NCI-H446 treated with DMSO at 0.1 percent for 48 hours (cell line): Measurements from ENCODE around the gene KRTAP5-10.
"Not testable (repeated sequence)": the region's sequence is repeated elsewhere in the genome, so short reads cannot be mapped to it uniquely, and the experiment has no call there.

Source experiments
- DNase-seq: peaks from one replicate; lab custom pipeline; 2025; lab: John Stamatoyannopoulos, UW

KRTAP5-10 gene

DNA sequence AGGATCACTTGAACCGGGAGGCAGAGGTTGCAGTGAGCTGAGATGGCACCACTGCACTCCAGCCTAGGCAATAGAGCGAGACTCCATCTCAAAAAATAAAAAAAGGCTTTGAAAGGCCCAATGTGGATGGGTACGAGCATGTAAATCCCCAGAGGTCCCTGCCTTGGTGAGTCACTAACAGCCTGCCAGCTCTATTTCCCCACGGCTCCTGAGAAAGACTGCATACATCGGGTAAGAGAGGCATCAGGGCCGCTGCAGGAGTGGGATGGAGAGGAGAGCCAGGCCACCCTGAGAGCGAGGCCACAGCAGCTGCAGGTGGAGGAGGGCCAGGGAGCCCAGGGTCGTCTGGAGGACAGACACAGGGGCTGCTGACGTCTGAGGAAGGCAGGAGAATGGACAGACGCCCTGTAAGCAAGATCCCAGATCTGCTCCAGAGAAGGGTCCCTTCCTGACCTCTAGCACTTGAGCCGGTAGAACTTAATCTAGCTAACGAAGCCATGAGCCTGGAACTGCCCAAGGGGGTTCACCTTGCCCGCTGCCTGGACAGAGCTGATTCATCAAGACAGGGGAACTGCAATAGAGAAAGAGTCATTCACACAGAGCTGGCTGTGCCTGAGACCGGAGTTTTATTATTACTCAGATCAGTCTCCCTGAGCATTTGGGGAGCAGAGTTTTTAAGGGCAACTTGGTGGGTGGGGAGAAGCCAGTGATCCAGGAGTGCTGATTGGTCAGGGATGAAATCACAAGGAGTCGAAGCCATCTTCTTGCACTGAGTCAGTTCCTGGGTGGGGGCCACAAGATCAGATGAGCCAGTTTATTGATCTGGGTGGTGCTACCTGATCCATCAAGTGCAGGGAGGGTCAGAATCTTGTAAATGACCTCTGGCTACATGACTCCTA is 22.2 kb upstream of the KRTAP5-10 start:
- DNase-seq = no peak

DNA sequence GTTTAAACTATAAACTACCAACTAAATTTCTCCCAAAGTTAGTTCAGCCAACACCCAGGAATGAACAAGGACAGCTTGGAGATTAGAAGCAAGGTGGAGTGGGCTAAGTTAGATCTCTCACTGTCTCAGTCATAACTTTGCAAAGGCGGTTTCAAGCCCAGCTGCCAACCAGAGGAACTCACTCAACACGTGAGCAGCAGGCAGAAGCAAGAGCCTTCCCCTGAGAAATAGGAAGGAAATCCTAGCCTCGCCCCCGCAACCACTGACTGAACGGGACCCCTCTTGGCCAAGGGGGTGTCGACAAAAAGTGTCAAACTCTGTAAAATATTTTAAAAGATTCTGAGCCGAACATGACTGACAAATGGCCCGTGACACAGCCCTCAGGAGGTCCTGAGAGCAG is 21.5 kb upstream of the KRTAP5-10 start:
- DNase-seq = no peak

DNA sequence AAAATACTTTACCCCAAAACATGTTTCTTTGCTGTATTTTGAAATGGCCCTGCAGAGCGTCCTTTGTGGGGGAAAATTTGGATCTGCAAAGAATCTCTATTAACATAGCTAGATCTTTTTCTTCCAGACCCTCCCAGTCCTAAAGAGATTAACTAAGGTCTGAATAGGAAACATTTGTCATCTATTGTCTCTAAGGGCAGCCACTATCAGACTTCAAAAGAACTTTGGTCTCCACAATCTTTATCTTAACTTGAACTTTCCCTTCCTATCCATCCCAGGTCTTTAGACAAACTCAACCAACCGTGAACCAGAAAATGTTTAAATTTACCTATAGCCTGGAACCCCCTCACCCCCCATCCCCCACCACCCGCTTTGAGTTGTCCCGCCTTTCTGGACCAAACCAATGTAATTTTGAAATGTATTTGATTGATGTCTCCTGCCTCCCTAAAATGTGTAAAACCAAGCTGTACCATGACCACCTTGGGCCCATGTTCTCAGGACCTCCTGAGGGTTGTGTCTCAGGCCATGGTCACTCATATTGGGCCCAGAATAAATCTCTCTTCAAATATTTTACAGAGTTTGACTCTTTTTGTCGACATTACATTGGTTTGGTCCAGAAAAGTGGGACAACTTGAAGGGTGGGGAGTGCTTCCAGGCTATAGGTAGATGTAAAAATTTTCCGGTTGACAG is 20.7 kb upstream of the KRTAP5-10 start:
- DNase-seq = no peak

DNA sequence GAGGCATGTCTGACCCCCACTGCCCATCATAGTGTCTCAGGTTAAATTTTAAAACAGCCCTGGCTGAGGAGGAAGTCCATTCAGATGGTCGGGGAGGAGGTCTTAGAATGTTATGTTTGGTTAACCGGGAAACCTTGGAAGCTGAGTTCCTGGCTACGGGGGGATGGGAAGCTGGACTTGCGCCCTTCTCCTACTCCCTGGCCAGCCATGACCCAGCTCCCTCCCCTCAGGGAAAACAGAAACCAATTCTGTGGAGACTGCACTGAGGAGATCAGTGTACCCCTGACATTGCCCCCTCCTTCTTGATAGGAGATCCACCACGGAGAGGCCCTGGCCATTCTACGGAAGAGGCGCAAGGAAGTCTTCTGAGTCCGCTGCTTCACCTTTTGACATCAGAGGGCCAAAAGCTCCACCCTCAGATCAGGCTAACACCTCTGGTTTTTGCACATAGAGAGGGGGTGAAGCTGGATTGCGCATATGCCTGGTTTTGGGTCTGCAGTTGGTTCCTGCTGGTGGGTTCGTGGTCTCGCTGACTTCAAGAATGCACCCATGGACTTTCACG is 19.9 kb upstream of the KRTAP5-10 start:
- no peak for DNase-seq

DNA sequence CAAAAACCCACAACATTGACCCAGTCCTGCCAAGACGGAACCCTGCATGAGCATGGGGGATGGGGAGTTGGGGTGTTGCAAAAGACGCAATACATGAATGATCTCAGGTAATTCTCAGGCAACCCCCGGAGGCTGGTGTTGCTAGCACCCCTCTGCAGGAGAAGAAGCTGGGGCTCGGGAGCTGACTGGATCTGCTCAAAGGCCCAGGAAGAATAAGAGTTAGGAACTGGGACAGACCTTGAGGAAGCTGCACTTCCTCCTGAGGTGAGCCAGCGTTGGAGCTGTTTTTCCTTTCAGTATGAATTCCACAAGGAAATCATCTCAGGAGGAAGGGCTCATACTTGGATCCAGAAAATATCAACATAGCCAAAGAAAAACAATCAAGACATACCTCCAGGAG is 17.2 kb upstream of the KRTAP5-10 start, which contains the start of gene KRTAP5-9:
Gene KRTAP5-9 (plus strand): TSS at position 301 of the 400 bp plus-strand sequence. CDS start 238 bp downstream, outside the sequence.
- no peak for DNase-seq

DNA sequence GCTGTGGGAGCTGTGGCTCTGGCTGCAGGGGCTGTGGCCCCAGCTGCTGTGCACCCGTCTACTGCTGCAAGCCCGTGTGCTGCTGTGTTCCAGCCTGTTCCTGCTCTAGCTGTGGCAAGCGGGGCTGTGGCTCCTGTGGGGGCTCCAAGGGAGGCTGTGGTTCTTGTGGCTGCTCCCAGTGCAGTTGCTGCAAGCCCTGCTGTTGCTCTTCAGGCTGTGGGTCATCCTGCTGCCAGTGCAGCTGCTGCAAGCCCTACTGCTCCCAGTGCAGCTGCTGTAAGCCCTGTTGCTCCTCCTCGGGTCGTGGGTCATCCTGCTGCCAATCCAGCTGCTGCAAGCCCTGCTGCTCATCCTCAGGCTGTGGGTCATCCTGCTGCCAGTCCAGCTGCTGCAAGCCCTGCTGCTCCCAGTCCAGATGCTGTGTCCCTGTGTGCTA is 16.6 kb upstream of the KRTAP5-10 start:
- no peak for DNase-seq

DNA sequence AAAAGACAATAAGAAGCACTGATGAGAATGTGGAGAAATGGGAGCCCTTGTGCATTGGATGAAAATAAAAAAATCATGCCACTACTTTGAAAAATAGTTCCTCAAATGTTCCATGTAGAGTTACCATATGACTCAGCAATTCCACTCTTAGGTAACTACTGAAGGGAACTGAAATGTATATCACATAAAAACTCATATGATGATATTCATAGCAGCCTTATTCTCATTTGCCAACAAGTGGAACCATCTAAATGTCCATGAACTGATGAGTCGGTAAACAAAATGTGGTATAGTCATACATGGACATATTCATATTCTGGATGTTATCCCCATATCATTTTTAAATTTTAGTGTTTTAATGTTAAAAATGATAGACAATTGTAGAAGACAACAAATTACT is 13.7 kb upstream of the KRTAP5-10 start:
- DNase-seq = no peak

DNA sequence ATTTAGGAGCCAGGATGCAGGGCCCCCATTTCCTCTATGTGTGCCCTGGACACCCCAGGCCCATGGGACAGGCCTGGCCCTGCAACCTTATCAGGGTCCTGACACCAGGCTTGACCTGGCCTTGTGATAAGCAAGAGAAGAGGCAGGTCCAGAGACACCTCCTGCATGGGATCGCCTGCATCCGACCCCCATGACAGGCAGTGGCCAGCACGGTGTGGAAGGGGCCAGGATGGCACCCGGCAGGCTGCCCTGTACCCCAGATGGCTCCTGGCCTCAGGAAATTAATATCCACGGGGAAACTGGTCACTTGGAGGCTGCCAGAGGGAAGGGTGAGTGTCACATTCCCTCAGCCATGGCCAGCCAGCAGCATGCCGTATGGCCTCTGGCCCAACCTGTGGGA is 10.4 kb upstream of the KRTAP5-10 start:
- DNase-seq = no peak

DNA sequence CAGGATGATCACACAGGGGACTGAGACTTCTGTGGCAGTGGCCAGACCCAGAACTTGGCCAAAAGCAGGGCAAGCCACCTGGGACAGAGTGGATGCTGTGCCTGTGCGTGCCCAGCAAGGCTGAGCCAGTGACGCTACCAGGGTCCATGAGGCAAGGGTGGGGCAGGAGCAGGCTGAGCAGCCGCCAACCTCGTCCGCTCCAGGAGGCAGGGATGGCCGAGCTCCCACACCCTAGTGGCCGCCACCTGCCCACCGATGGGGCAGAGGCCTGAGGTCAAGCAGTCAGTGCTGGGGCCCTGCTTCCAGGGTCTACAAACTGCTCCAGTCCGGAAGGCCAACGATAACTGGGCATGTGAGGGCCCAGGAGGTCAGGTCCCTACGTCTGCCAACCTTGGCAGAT is 9.9 kb upstream of the KRTAP5-10 start:
- no peak for DNase-seq

DNA sequence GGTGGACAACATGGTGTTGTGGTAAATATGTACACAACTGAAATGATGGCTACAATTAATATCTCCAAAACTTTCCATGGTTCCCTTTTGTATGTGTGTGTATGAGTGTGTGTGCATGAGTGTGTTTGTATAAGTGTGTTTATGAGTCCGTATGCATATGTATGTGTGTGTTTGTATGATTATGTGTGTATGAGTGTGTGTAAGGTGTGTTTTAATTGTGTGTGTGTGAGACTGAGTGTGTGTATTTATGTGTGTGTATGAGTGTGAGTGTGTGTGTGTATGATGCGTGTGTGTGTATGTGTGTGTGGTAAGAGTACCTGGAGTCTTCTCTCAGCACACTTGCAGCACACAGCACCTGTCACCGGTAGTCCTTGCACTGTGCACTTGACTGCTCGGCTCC is 9.3 kb upstream of the KRTAP5-10 start:
- DNase-seq = no peak

DNA sequence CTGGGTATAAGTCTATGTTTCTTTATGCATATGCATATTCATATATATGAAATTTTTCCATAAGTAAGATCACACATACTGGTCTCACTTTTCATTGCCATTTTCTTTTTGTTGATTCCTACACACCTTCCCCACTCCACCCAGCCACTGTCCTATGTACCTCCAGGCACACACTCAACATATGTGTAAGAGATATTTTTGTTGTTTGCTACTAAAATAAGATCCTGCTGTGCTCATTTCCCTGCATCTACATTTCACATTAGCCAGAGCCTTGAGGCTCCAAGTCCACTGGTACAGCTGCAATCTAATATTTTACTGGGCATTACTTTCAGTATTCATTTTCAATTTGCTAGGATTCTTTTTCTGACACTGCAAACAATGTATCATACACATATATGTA is 8.1 kb upstream of the KRTAP5-10 start:
- no peak for DNase-seq

DNA sequence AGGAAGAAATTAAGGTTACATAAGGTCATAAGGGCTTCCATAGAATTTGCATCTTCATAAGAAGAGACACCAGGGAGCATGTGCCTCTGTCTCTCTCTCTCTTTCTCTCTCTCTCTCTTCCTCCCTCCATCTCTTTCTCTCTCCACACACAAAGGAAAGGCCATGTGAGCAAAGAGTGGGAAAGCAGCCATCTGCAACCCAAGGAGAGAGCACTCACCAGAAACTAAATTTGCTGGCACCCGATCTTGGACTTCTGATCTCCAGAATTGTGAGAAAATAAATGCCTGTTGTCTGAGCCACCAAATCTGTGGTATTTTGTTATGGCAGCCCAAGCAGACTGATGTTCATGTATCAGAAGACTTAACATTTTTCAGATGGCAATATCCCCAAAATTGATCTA is 6.4 kb upstream of the KRTAP5-10 start:
- no peak for DNase-seq

DNA sequence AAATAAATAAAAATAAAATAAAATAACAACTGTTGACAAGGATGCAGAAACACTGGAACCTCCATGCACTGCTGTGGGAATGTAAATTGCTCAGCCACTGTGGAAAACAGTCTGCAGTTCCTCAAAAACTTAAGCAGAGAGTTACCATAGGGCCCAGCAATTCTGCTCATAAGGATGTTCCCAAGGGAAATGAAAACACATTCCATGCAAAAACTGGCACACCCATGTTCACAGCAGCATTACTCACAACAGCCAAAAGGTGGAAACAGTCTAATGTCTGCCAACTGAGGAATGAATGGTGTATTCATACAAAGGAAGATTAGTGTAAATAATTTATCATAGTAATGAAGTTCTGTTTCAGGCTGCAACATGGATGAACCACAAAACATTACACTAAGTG is 3.2 kb upstream of the KRTAP5-10 start:
- DNase-seq = no peak

DNA sequence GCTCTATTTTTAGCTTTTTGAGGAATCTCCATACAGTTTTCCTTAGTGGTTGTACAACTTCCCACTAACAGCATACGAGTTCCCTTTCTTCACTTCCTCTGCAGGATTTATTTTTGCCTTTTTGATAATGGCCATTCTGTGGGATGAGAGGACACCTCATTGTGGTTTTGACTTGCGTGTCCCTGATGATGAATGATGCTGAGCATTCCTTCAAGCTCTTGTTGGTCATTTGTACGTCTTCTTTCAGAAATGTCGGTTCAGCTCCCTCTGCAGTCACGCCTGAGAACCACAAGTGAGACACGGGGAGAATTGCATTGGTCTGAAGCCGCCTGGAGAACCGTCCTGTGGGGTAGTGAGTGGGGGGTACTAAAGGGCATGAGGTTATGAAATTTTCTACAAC is 2.0 kb upstream of the KRTAP5-10 start:
- DNase-seq = no peak

DNA sequence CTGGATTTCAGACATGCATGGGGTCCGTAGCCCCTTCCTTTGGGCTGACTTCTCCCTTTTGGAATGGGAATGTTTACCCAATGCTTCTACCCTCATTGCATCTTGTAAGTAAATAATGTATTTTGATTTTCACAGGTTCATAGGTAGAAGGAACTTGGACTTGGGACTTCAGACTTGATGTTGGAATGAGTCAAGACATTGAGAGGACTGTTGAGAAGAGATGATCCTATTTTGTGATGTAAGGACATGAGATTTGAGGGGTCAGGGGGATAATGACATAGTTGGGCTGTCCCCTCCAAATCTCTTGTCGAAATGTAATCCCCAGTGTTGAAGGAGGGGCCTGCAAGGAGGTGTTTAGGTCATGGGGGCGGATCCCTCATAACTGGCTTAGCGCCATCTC is 933 bp upstream of the KRTAP5-10 start:
- DNase-seq = no peak

DNA sequence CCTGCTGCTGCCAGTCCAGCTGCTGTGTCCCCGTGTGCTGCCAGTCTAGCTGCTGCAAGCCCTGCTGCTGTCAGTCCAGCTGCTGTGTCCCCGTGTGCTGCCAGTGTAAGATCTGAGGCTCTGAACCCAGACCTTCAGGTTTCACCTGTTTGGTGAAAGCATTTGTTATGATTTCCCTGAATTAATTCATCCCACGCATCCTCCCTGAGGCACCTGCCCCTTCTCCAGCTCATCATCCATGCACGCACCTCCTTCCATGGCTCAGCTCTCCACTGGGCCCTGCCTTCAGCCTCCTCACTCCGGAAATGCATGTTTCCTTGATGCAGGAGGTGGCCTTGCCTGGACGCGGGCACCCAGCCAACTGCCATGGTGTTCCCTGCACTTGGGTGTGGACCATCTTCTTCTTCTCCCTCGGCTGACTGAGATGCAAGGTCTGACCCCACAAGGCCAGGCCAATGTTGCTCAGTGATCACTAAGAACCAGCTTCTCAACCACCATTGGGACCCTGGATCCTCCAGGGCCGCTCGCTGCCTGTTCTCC is 788 bp downstream of the KRTAP5-10 start:
- no peak for DNase-seq

DNA sequence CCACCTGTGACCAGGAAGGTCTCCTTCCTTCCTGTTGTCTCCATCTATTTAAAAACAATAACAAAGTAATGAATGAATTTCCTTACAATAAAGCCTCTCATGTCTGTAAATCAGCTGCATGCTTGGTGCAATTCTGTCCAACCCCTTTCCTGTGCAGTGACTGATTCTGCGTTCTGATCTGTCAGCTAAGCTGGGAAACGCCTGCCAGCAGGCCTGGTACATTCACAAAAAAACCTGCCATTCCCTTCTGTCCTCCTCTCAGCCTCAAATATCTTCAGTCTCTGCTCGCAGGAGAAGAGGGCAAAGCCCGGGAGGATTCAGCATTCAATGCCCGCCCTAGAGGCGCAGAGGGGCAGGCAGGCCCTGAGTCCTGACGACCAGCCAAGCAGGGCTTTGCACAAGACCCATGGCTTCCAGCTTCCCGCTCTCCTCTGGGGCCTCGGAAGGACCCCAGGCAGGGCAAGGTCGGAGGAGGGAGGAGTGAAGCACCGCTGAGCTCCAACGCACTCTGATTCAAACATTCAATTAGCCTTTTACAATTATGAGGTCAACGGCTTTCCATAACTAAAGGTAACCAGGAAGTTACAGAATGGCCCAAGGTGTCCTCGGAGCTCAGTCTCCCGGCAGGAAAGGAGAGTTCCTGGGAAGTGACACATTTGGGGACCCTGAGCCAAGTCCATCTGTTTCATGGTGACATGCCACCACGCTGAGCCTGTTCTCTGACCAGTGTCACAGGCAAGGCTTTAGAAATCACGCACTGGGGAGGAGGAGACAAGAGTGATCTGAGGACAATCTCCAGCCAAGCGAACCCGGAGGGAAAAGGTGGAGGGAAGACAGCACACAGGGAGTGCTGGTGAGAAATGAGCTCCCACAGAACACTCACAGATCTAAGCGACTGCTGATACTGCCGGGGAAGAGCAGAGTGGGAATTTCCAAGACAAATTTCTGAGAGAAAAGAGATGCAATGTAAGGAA is 1.6 kb downstream of the KRTAP5-10 start:
- not testable (repeated sequence) for DNase-seq

DNA sequence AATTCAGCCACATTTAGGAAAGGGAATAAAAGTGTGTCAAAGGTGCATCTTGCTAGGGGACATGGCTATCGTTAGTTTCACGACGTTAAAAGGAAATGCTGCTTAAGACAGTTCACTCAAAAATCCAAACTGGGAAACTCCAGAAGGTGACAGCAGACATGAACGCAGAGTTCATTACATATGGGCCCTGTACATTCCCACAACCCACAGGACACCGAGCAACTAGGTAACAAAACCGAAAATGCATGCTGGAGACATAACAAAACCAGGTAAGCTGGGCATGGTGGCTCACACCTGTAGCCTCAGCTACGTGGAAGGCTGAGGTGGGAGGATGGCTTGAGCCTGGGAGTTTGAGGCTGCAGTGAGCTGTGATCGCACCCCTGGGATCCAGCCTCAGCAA is 2.3 kb downstream of the KRTAP5-10 start:
- not testable (repeated sequence) for DNase-seq

DNA sequence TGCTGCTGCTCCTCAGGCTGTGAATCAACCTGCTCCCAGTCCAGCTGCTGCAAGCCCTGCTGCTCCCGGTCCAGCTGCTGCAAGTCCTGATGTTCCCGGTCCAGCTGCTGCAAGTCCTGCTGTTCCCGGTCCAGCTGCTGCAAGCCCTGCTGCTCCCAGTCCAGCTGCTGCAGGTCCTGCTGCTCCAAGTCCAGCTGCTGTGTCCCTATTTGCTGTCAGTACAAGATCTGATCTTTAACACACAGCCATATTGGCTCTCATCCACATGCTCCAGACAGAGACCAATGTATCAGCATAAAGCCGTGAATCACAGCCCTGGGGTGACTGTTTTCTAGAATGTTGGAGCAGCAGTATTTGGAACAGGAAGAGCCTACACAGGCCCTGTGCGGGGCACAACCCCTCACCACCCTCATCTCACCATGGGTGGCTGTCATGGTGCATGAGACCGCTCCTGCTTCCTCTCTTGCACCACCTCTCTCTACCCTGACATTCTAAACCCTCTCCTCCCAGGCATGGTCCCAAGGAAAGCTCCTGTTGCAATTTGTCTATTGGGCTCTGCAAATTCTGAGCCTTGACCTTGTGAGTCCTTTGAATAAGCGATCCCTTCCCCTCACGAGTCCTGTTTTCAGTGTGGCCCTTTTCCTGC is 3.5 kb downstream of the KRTAP5-10 start:
- no peak for DNase-seq

DNA sequence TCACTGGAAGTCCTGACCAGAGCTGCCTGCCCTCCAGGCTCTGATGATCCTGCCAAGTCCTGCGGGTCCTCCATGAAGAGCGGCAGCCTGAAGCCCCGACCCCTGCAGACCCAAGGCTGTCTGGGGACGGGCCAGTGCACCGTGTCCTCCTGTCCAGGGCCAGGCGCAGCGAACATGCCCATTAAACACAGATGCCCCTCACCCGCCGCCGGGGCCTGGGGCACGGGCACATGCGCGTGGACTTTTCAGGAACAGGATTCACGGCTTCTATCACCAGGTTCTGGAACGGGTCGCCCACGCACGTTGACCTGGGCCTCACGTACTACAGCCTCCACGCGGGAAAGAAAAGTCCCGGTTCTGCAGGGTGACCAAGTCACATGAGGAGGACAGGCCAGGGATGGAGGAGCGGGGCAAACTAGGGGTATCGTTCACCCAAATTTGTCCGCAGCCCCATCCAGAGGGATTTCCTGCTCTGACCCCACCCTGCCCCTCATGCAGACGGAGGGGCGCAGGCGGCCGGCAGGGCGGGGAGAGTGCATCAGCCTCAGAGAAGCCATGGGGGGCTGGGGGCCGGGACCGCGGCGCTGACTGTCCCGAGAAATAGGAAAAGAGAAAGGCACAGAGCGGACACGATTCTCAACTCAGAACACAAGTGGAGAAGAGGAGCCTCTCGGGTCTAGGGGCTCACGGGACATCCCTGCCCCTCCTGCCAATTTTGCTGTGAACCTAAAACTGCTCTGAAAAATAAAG is 5.9 kb downstream of the KRTAP5-10 start:
- DNase-seq = not testable (repeated sequence)
